Kidney (tissue), 14 donors: Measurements from ENCODE around the gene IKZF1. TPM values are rescaled to one million over a fixed set of nuclear protein-coding genes. Genes with fewer than 3 reads are reported as not detected.

Experiments
- DNase-seq, 5 donors: peaks; one replicate each; pipeline ENCODE4 v3.0.0-alpha.2; 2013 to 2020
- FAIRE-seq: peaks from 2 replicates; lab custom pipeline; 2012; peaks lifted over from hg19 to GRCh38; lab: Jason Lieb, UNC
- H3K27ac ChIP-seq, 2 donors: one replicate each; pipeline ENCODE4 v1.7.0; 2013; ENCODE audit warnings: low read depth in 2 of 2, low read length in 2 of 2, inconsistent platforms in 1 of 2
- H3K27me3 ChIP-seq: one replicate; pipeline ENCODE4 v1.7.1; 2013; ENCODE audit warnings: low read length, inconsistent platforms; ENCODE audit not compliant: control insufficient read depth, insufficient read depth
- H3K36me3 ChIP-seq, 3 donors: one replicate each; pipeline versions ENCODE4 v1.7.0 to v1.7.1; 2013; ENCODE audit warnings: low read length in 3 of 3, control low read depth in 1 of 3, inconsistent platforms in 1 of 3; ENCODE audit not compliant: insufficient read depth in 3 of 3, control insufficient read depth in 2 of 3
- H3K4me1 ChIP-seq, 3 donors: one replicate each; pipeline versions ENCODE4 v1.7.0 to v1.7.1; 2013; ENCODE audit warnings: low read length in 3 of 3, inconsistent platforms in 1 of 3, low read depth in 1 of 3; ENCODE audit not compliant: control insufficient read depth in 2 of 3, insufficient read depth in 2 of 3
- H3K4me3 ChIP-seq, 3 donors: one replicate each; pipeline versions ENCODE4 v1.7.0 to v1.8.1; 2013; ENCODE audit warnings: low read length in 3 of 3, control low read depth in 1 of 3, inconsistent platforms in 1 of 3
- H3K9ac ChIP-seq, 3 donors: one replicate each; pipeline versions ENCODE4 v1.7.0 to v1.7.1; 2013; ENCODE audit warnings: low read length in 3 of 3, control low read depth in 1 of 3, inconsistent platforms in 1 of 3
- H3K9me3 ChIP-seq, 3 donors: one replicate each; pipeline versions ENCODE4 v1.7.0 to v1.7.1; 2013; ENCODE audit warnings: low read length in 3 of 3, control low read depth in 1 of 3, inconsistent platforms in 1 of 3; ENCODE audit not compliant: control insufficient read depth in 2 of 3, insufficient read depth in 1 of 3
- intact Hi-C: fragments of 100-400 bp; cut with DNase I; formaldehyde crosslinking; loops from one replicate; pipeline ENCODE4 v1.11.1; 2022
- polyA plus RNA-seq: library from polyadenylated mRNA; stranded (reverse); fragments of 350-450 nt; fragmentation: Illumina TruSeq; extraction: RNeasy Lipid Tissue Mini Kit (QIAGEN cat#74804); gene quantifications from one replicate; pipeline ENCODE4 v1.2.3, GENCODE V29; 2014; ENCODE audit warnings: low read depth, low replicate concordance; ENCODE audit not compliant: insufficient read depth
- total RNA-seq: library from RNA; stranded (reverse); fragmentation: NEBNext Ultra II Directional; extraction: Animal tissue kit (Norgen Biotek cat#: 25700); gene quantifications from one replicate; pipeline ENCODE4 v1.2.1, GENCODE V29; 2021
- TF ChIP-seq, protein P1 (sequence below): IDR thresholded peaks from 3 replicates; pipeline ENCODE4 v1.5.1; 2012; ENCODE audit warnings: mild to moderate bottlenecking, moderate library complexity, borderline replicate concordance; ENCODE audit not compliant: insufficient read depth; ENCODE audit errors: extremely low read depth
- donor health status: control.
- donor health status: control.
- donor health status: control.
- donor health status: control.
- donor health status: control.
- donor health status: DM: yes; HTN: yes; CAD: no.
- donor health status: Normal renal cell carcinoma (clear cell type).

IKZF1 gene
- total and polyA plus RNA-seq, 2 donors from 2014 or later: 0.52 to 36.8 TPM

DNA sequence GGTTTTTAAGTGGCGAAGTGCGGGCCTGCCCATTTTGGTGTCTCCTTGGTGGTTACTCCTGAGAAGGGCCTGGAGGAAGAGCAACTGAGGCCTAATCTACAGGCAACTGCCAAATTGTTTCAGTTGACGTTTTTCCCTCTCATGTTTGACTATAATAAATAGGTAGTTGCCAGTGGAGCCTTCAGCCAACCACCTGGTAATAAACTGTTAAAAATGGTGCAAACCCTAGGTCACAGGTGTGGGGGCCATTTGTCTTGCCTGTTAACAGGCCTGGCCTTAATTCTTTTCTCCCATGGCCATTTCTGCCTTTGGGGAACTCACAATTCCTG, 3.7 kb downstream of the IKZF1 start:
- H3K4me1 ChIP-seq: no peaks in the 10 kb centered on the region
- no peaks in the 10 kb centered on the region for H3K9me3 ChIP-seq
- no peak for FAIRE-seq
- no peak overlapping the region for H3K27ac ChIP-seq
- DNase-seq: no peak
- TF ChIP-seq, protein P1, sequence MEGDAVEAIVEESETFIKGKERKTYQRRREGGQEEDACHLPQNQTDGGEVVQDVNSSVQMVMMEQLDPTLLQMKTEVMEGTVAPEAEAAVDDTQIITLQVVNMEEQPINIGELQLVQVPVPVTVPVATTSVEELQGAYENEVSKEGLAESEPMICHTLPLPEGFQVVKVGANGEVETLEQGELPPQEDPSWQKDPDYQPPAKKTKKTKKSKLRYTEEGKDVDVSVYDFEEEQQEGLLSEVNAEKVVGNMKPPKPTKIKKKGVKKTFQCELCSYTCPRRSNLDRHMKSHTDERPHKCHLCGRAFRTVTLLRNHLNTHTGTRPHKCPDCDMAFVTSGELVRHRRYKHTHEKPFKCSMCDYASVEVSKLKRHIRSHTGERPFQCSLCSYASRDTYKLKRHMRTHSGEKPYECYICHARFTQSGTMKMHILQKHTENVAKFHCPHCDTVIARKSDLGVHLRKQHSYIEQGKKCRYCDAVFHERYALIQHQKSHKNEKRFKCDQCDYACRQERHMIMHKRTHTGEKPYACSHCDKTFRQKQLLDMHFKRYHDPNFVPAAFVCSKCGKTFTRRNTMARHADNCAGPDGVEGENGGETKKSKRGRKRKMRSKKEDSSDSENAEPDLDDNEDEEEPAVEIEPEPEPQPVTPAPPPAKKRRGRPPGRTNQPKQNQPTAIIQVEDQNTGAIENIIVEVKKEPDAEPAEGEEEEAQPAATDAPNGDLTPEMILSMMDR: no peak
- H3K4me3 ChIP-seq: no peak overlapping the region
- no peaks in the 10 kb centered on the region for H3K36me3 ChIP-seq
- peaks cover 24% of the 10 kb centered on the region for H3K27me3 ChIP-seq
- H3K9ac ChIP-seq: no peak overlapping the region
- intact Hi-C loops: no loop called here

DNA sequence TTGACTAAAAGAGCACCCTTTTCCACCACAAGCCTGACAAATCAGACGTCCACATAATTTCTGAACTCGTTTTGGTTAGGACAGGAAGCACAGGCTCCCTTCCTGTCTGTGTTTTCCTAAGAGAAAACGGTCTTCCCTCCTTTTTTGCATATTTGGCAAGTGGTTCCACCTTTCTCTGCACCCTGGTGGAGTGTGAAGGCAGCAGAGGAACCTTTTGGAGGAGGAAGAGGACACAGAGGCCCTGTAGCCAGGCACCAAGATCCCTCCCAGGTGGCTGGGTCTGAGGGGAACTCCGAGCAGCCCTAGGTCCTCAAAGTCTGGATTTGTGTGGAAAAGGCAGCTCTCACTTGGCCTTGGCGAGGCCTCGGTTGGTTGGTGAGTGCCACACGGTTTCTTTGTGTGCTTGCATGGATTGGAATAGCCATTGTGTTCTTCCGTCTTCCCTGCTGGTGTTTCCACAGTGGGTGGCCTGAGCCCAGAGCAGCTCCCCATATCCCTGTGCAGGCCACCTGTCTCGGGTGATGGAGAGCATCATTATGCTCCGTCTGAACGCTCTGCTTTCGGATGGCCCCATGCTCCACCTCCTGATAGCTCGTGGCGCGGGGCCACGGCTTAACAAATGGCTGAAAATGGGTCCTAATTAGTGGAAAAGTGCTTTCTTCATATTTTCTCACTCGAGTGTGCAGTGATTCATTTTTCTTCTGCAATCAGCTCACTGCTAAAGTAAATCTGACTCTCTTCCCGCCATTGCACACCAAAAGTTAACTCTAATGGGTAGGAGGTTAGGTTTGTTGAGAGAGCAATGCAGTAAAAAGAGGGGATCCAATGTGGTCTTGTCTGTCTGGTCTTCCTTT, 4.2 kb downstream of the IKZF1 start:
- Histone ChIP-seq H3K4me1 (no peaks in the 10 kb centered on the region), H3K36me3 (no peaks in the 10 kb centered on the region), H3K27me3 (peaks cover 21% of the 10 kb centered on the region), H3K27ac (no peak overlapping the region), H3K4me3 (no peak overlapping the region), H3K9me3 (no peaks in the 10 kb centered on the region), H3K9ac (no peak overlapping the region)
- TF ChIP-seq, protein P1: no peak
- intact Hi-C loops: no loop called here
- DNase-seq: no peak
- no peak for FAIRE-seq

DNA sequence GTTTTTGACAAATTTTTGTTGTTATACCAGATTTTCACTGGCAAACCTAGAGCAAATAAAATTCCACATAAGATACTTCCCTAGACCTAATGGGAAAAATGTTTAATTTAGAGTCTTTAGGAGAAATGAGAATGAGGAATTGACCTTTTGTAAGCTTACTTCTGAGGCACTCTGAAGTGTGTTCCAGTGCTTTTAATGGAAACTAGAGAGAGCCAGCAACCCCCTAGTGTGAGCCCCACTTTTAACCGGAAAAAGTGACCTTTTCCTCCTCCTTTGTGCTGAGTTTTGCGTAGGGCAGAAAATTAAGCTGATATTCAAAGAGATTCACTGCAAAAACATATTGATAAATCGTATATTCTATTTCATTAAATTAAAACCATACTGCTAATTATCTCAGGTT, 5.2 kb downstream of the IKZF1 start:
- TF ChIP-seq, protein P1: no peak
- intact Hi-C loops: no loop called here
- no peak for FAIRE-seq
- no peak overlapping the region for H3K27ac ChIP-seq
- H3K27me3 ChIP-seq: peaks cover 21% of the 10 kb centered on the region
- no peaks in the 10 kb centered on the region for H3K9me3 ChIP-seq
- no peaks in the 10 kb centered on the region for H3K4me1 ChIP-seq
- no peak overlapping the region for H3K4me3 ChIP-seq
- H3K9ac ChIP-seq: no peak overlapping the region
- no peak for DNase-seq
- no peaks in the 10 kb centered on the region for H3K36me3 ChIP-seq
